ENCODE data around the gene CAGE1. TPM values are rescaled to one million over a fixed set of nuclear protein-coding genes. Genes with fewer than 3 reads are reported as not detected.
"Not testable (repeated sequence)": the region's sequence is repeated elsewhere in the genome, so short reads cannot be mapped to it uniquely, and the experiment has no call there.

CAGE1 gene
- total RNA-seq, 1 donor from 2014 or later = not detected

DNA sequence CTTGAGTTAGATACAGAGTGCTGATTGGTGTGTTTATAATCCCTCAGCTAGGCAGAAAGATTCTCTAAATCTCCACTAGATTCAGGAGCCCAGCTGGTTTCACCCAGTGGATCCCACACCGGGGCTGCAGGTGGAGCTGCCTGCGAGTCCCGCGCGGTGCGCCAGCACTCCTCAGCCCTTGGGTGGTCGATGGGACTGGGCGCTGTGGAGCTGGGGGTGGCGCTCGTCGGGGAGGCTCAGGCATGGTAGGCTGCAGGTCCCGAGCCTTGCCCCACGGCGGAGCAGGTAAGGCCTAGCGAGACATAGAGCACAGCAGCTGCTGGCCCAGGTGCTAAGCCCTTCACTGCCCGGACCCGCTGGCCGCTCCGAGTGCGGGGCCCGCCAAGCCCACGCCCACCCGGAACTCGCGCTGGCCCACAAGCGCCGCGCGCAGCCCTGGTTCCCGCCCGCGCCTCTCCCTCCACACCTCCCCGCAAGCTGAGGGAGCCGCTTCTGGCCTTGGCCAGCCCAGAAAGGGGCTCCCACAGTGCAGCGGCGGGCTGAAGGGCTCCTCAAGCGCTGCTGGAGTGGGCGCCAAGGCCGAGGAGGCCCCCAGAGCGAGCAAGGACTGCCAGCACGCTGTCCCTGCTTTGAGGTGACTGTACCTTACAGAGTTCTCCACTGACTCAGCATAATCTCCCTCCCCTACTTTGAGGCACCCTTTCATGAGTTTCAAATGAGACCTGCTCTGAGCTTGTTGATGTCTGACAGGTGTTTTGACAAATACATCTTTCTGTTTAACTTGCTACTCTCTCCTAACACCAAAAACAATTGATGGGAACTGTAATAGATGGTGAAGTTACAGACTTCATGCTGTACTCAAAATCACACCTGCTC is 72.6 kb downstream of the CAGE1 start:
- no peaks in the 10 kb centered on the region for H3K36me3 Mint-ChIP-seq (ENCODE audit: low read depth)
- no peak for DNase-seq (ENCODE audit: low spot score)
- H3K27me3 Mint-ChIP-seq (ENCODE audit: low read depth) = no peaks in the 10 kb centered on the region
- no peaks in the 10 kb centered on the region for H3K9me3 Mint-ChIP-seq (ENCODE audit: low read depth)
- peaks cover 11% of the 10 kb centered on the region for H3K4me1 Mint-ChIP-seq (ENCODE audit: low read depth)
- H3K4me3 Mint-ChIP-seq (ENCODE audit: unreplicated experiment) = no peak overlapping the region
- TF ChIP-seq, protein P1, sequence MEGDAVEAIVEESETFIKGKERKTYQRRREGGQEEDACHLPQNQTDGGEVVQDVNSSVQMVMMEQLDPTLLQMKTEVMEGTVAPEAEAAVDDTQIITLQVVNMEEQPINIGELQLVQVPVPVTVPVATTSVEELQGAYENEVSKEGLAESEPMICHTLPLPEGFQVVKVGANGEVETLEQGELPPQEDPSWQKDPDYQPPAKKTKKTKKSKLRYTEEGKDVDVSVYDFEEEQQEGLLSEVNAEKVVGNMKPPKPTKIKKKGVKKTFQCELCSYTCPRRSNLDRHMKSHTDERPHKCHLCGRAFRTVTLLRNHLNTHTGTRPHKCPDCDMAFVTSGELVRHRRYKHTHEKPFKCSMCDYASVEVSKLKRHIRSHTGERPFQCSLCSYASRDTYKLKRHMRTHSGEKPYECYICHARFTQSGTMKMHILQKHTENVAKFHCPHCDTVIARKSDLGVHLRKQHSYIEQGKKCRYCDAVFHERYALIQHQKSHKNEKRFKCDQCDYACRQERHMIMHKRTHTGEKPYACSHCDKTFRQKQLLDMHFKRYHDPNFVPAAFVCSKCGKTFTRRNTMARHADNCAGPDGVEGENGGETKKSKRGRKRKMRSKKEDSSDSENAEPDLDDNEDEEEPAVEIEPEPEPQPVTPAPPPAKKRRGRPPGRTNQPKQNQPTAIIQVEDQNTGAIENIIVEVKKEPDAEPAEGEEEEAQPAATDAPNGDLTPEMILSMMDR (IDR thresholded peaks at IDR 0.05) = no peak
- no peak overlapping the region for H3K27ac Mint-ChIP-seq (ENCODE audit: unreplicated experiment)

DNA sequence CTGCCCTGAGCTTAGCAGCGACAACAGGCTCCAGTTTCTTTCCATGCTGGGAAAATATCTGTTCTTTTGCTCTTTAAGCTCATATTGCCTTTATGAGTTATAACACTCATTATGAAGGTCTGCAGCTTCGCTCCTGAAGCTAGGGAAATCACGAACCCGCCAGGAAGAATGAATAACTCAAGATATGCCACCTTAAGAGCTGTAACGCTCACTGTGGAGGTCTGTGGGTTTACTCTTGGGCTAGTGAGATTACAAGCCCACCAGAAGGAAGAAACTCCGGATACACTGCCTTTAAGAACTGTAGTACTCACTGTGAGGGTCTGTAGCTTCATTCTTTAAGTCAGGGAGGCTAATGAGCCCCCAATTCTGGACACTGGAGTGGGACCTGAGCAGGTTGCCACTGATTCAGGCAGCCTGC is 73.6 kb downstream of the CAGE1 start:
- Mint-ChIP-seq H3K27me3 (ENCODE audit: low read depth) (no peaks in the 10 kb centered on the region), H3K27ac (ENCODE audit: unreplicated experiment) (no peak overlapping the region), H3K4me3 (ENCODE audit: unreplicated experiment) (no peak overlapping the region), H3K9me3 (ENCODE audit: low read depth) (no peaks in the 10 kb centered on the region), H3K4me1 (ENCODE audit: low read depth) (peaks cover 21% of the 10 kb centered on the region), H3K36me3 (ENCODE audit: low read depth) (no peaks in the 10 kb centered on the region)
- no peak for DNase-seq (ENCODE audit: low spot score)
- TF ChIP-seq, protein P1 (IDR thresholded peaks at IDR 0.05) = no peak

DNA sequence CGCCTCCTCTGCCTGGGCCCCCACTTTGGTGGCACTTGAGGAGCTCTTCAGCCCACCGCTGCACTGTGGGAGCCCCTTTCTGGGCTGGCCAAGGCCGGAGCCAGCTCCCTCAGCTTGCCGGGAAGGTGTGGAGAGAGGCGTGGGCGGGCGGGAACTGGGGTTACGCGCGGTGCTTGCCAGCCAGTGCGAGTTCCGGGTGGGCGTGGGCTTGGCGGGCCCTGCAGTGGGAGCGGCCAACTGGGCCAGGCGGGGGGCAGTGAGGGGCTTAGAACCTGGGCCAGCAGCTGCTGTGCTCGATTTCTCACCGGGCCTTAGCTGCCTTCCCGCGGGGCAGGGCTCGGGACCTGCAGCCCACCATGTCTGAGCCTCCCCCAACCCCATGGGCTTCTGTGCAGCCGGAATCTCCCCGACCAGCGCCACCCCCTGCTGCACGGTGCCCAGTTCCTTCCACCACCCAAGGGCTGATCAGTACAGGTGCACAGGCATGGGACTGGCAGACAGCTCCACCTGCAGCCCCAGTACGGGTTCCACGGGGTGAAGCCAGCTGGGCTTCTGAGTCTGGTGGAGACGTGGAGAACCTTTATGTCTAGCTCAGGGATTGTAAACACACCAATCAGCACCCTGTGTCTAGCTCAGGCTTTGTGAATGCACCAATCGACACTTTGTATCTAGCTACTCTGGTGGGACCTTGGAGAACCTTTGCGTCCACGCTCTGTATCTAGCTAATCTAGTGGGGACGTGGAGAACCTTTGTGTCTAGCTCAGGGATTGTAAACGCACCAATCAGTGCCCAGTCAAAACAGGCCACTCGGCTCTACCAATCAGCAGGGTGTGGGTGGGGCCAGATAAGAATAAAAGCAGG is 74.2 kb downstream of the CAGE1 start:
- not testable (repeated sequence) for DNase-seq (ENCODE audit: low spot score); H3K36me3 Mint-ChIP-seq (ENCODE audit: low read depth); H3K9me3 Mint-ChIP-seq (ENCODE audit: low read depth); H3K4me3 Mint-ChIP-seq (ENCODE audit: unreplicated experiment); H3K27me3 Mint-ChIP-seq (ENCODE audit: low read depth); H3K27ac Mint-ChIP-seq (ENCODE audit: unreplicated experiment)
- peaks cover 25% of the 10 kb centered on the region for H3K4me1 Mint-ChIP-seq (ENCODE audit: low read depth)

DNA sequence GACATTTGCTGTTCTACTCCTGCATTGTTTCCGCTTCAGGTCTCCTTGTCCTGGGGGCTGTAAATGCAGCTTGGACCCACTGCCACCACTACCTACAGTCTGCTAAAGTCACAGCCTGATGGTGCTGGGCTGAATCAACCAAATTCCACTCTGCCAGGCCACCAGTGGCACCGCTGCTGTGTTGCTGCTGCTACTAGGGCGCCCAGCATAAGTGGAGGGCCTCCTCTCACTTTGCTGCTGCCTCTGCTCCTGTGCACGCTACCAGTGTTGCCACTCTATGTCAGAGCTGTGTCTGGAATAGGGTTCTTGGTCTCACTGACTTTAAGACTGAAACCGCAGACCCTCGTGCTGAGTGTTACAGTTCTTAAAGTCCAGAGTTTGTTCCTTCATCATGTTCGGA is 75.1 kb downstream of the CAGE1 start:
- TF ChIP-seq, protein P1 (IDR thresholded peaks at IDR 0.05) = no peak
- no peak overlapping the region for H3K27ac Mint-ChIP-seq (ENCODE audit: unreplicated experiment)
- H3K4me3 Mint-ChIP-seq (ENCODE audit: unreplicated experiment) = no peak overlapping the region

DNA sequence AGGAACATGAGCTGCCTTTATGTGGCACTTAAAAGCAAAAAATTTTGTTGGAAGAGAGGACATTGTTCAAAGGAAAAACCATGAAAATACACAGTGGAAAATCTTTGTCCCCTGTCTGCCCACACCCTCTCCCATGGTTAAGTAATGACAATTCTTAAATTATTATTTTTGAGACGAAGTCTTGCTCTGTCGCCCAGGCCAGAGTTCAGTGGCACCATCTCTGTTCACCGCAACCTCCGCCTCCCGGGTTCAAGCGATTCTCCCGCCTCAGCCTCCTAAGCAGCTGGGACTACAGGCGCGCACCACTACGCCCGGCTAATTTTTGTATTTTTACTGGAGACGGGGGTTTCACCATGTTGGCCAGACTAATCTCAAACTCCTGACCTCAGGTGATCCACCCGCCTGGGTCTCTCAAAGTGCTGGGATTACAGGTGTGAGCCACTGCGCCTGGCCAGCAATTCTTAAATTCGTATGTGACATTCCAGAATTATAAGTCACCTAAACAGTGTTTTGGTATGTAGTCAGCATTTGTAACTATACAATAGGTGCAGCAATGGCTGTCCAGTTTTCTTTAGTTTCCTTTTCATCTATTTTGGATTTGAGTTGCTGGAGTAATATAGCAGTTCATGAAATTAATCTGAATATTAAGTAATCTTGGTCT is 75.9 kb downstream of the CAGE1 start:
- H3K36me3 Mint-ChIP-seq (ENCODE audit: low read depth) = peaks cover 9% of the 10 kb centered on the region
- no peaks in the 10 kb centered on the region for H3K9me3 Mint-ChIP-seq (ENCODE audit: low read depth)
- no peak for DNase-seq (ENCODE audit: low spot score)

More for the DNA sequence above, 75.1 kb downstream of the CAGE1 start:
- Mint-ChIP-seq H3K9me3 (ENCODE audit: low read depth) (no peaks in the 10 kb centered on the region), H3K4me1 (ENCODE audit: low read depth) (peaks cover 34% of the 10 kb centered on the region), H3K36me3 (ENCODE audit: low read depth) (peaks cover 2% of the 10 kb centered on the region), H3K27me3 (ENCODE audit: low read depth) (no peaks in the 10 kb centered on the region)
- no peak for DNase-seq (ENCODE audit: low spot score)

More for the DNA sequence above, 75.9 kb downstream of the CAGE1 start:
- peak overlapping the region; percentile 93 for H3K4me3 Mint-ChIP-seq (ENCODE audit: unreplicated experiment)
- TF ChIP-seq, protein P1 (IDR thresholded peaks at IDR 0.05) = no peak
- H3K27me3 Mint-ChIP-seq (ENCODE audit: low read depth) = no peaks in the 10 kb centered on the region
- peaks cover 40% of the 10 kb centered on the region for H3K4me1 Mint-ChIP-seq (ENCODE audit: low read depth)
- peak overlapping the region; percentile 97 for H3K27ac Mint-ChIP-seq (ENCODE audit: unreplicated experiment)
